SU-DHL-6 (cell line): ENCODE data around the gene FAM163B.

Source experiments
- CTCF ChIP-seq: fragments of 200-600 bp; sonication (generic); IDR thresholded peaks from one replicate; pipeline ENCODE4 v1.5.1; 2017; ENCODE audit warnings: antibody characterized with exemption, mild to moderate bottlenecking, low read length, moderate library complexity; ENCODE audit not compliant: insufficient read depth, poor library complexity, severe bottlenecking
- EZH2phosphoT487 ChIP-seq: fragments of 200-600 bp; sonication (generic), shearing (Covaris generic); conservative IDR thresholded peaks from 2 replicates; pipeline ENCODE4 v1.6.1; 2018; ENCODE audit warnings: mild to moderate bottlenecking, antibody characterized with exemption, low read length, moderate library complexity, mixed read lengths

GRCh38 chr9:133616643-133617405 is 7.6 kb upstream of the FAM163B start:
- no peak for TF ChIP-seq CTCF
- TF ChIP-seq EZH2phosphoT487, result no peak
